HepG2 (cell line): ENCODE results near the gene MS4A7. TPM values are rescaled to one million over a fixed set of nuclear protein-coding genes. Genes with fewer than 3 reads are reported as not detected.

Experiments used
- ATAC-seq: fragments of 200-7000 bp; cut with Tn5 transposase; 3 replicates; pipeline ENCODE4 v1.9.1; 2020; ENCODE audit warnings: mild to moderate bottlenecking, moderate library complexity
- BruUV-seq: library from RNA; stranded (reverse); fragments of 400-500 nt; replicated peaks from 2 replicates; lab custom pipeline; 2021; lab: Mats Ljungman, UMichigan
- CTCF ChIA-PET: fragments of 300-600 bp; formaldehyde crosslinking; extraction: SDS; loops from one replicate; lab custom pipeline; 2021; ENCODE audit warnings: low total read pairs, inconsistent platforms, low intra/inter-chr PET ratio; lab: Yijun Ruan, JAX
- POLR2A ChIA-PET: fragments of 350-600 bp; sonication (Branson Sonifier 250); formaldehyde crosslinking; loops from one replicate; lab custom pipeline; 2020; ENCODE audit warnings: antibody characterized with exemption, inconsistent platforms; lab: Yijun Ruan, JAX
- DNase-seq: peaks from one replicate; pipeline ENCODE4 v3.0.0-alpha.2; 2015; ENCODE audit warnings: low spot score
- FAIRE-seq: peaks from 3 replicates; lab custom pipeline; 2011; peaks lifted over from hg19 to GRCh38; lab: Jason Lieb, UNC
- H2AFZ ChIP-seq: one replicate; pipeline ENCODE4 v1.6.1; 2011; ENCODE audit warnings: low read length, inconsistent platforms
- H3K27ac ChIP-seq: fragments of 300-600 bp; 3 replicates; pipeline ENCODE4 v1.8.0; 2011; ENCODE audit warnings: mixed run types, mild to moderate bottlenecking, mixed read lengths, low read length, inconsistent platforms; ENCODE audit not compliant: insufficient read depth; ENCODE audit errors: extremely low read length
- H3K27me3 ChIP-seq, 2 experiments: fragments of 200-600 bp in 1 of 2; 2 replicates in 1 of 2; 3 replicates in 1 of 2; pipeline versions ENCODE4 v1.6.0 to v1.8.0; 2011; ENCODE audit warnings: low read length in 2 of 2, mild to moderate bottlenecking in 2 of 2, moderate library complexity in 2 of 2, inconsistent platforms in 1 of 2; ENCODE audit not compliant: insufficient read depth in 2 of 2, control insufficient read depth in 1 of 2
- H3K36me3 ChIP-seq, 2 experiments: fragments of 200-600 bp in 1 of 2; replicated peaks in 1 of 2; 2 replicates in 1 of 2; 3 replicates in 1 of 2; pipeline versions ENCODE4 v1.5.1 to v1.8.0; 2011; ENCODE audit warnings: low read length in 2 of 2, inconsistent platforms in 1 of 2; ENCODE audit not compliant: insufficient read depth in 2 of 2, control insufficient read depth in 1 of 2
- H3K4me1 ChIP-seq: 2 replicates; pipeline ENCODE4 v1.5.1; 2012; ENCODE audit warnings: low read length, inconsistent platforms; ENCODE audit not compliant: insufficient read depth
- H3K4me2 ChIP-seq: 2 replicates; pipeline ENCODE4 v1.6.0; 2011; ENCODE audit warnings: low read depth, low read length, inconsistent platforms
- H3K4me3 ChIP-seq, 3 experiments: fragments of 200-600 bp in 1 of 3; sonication (generic), shearing (Covaris generic) in 1 of 3; replicated peaks in 1 of 3; 2 replicates each; pipeline ENCODE4 v1.5.1; 2011 to 2016; ENCODE audit warnings: low read length in 3 of 3, inconsistent platforms in 2 of 3, low read depth in 2 of 3, mild to moderate bottlenecking in 2 of 3, control low read depth in 1 of 3, mixed read lengths in 1 of 3; ENCODE audit not compliant: insufficient read depth in 1 of 3
- H3K79me2 ChIP-seq: one replicate; pipeline ENCODE4 v1.6.1; 2011; ENCODE audit warnings: low read length, inconsistent platforms; ENCODE audit not compliant: insufficient read depth
- H3K9ac ChIP-seq: 2 replicates; pipeline ENCODE4 v1.6.0; 2011; ENCODE audit warnings: mild to moderate bottlenecking, low read depth, low read length, inconsistent platforms; ENCODE audit not compliant: insufficient read depth
- H3K9me3 ChIP-seq: 2 replicates; pipeline ENCODE4 v1.5.1; 2012; ENCODE audit warnings: mild to moderate bottlenecking, low read length
- H4K20me1 ChIP-seq: 2 replicates; pipeline ENCODE4 v1.6.0; 2011; ENCODE audit warnings: inconsistent platforms, mild to moderate bottlenecking, low read length, moderate library complexity; ENCODE audit not compliant: insufficient read depth
- CHCHD3 ChIP-seq: sonication (generic); formaldehyde crosslinking; IDR thresholded peaks from 2 replicates; pipeline ENCODE4 v1.8.0; 2022; ENCODE audit warnings: mild to moderate bottlenecking, missing genetic modification reagents, moderate library complexity
- DPF2 ChIP-seq: sonication (generic); formaldehyde crosslinking; IDR thresholded peaks from 2 replicates; pipeline ENCODE4 v1.4.0; 2020; ENCODE audit warnings: mild to moderate bottlenecking, low read depth, missing genetic modification reagents, borderline replicate concordance
- FOXM1 ChIP-seq: sonication (generic); formaldehyde crosslinking; IDR thresholded peaks from 2 replicates; pipeline ENCODE4 v1.5.0; 2020; ENCODE audit warnings: missing genetic modification reagents
- FOXO1 ChIP-seq: sonication (generic); formaldehyde crosslinking; IDR thresholded peaks from 2 replicates; pipeline ENCODE4 v1.4.0; 2020; ENCODE audit warnings: missing genetic modification reagents
- IKZF4 ChIP-seq: sonication (generic); formaldehyde crosslinking; IDR thresholded peaks from 2 replicates; pipeline ENCODE4 v1.5.1; 2020; ENCODE audit warnings: borderline replicate concordance, mild to moderate bottlenecking, low read depth, missing genetic modification reagents; ENCODE audit errors: not compliant biosample characterization
- MBNL3 ChIP-seq: fragments of 250-450 bp; sonication (Bioruptor Pico); conservative IDR thresholded peaks from 2 replicates; pipeline ENCODE4 v1.8.0; 2022; ENCODE audit warnings: mild to moderate bottlenecking, inconsistent platforms
- SKI ChIP-seq: fragments of 450-650 bp; IDR thresholded peaks from one replicate; pipeline ENCODE4 v1.6.1; 2018; ENCODE audit warnings: mild to moderate bottlenecking; ENCODE audit not compliant: partially characterized antibody
- SRSF4 ChIP-seq: fragments of 200-400 bp; formaldehyde crosslinking; IDR thresholded peaks from one replicate; pipeline ENCODE4 v1.6.1; 2018; ENCODE audit warnings: mild to moderate bottlenecking, low read depth, low read length, moderate library complexity; ENCODE audit not compliant: poor library complexity, severe bottlenecking
- ZC3H13 ChIP-seq: sonication (generic); formaldehyde crosslinking; IDR thresholded peaks from 2 replicates; pipeline ENCODE4 v1.8.1; 2023; ENCODE audit warnings: mild to moderate bottlenecking, missing genetic modification reagents, moderate library complexity
- ZNF160 ChIP-seq: sonication (generic); formaldehyde crosslinking; IDR thresholded peaks from 2 replicates; pipeline ENCODE4 v1.8.0; 2022; ENCODE audit warnings: mild to moderate bottlenecking, inconsistent platforms, missing genetic modification reagents
- ZNF326 ChIP-seq: sonication (generic); formaldehyde crosslinking; IDR thresholded peaks from 2 replicates; pipeline ENCODE4 v1.4.0; 2020; ENCODE audit warnings: missing genetic modification reagents, borderline replicate concordance
- ZNF484 ChIP-seq: sonication (generic); formaldehyde crosslinking; IDR thresholded peaks from 2 replicates; pipeline ENCODE4 v1.5.1; 2020; ENCODE audit warnings: mild to moderate bottlenecking, low read depth, missing genetic modification reagents, borderline replicate concordance
- ZNF605 ChIP-seq: sonication (generic); formaldehyde crosslinking; IDR thresholded peaks from 2 replicates; pipeline ENCODE4 v1.8.0; 2022; ENCODE audit warnings: mild to moderate bottlenecking, missing genetic modification reagents
- ZNF891 ChIP-seq: sonication (generic); formaldehyde crosslinking; IDR thresholded peaks from 2 replicates; pipeline ENCODE4 v1.5.0; 2020; ENCODE audit warnings: mild to moderate bottlenecking, missing genetic modification reagents
- WGBS: methylation state at CpG from one replicate; pipeline ENCODE4 v1.1.6; 2017; ENCODE audit warnings: low lambda C conversion rate; 5-methylcytosine and 5-hydroxymethylcytosine counted together
- in situ Hi-C: cut with HindIII; loops from 2 replicates; pipeline ENCODE4 v1.10.0; 2017; ENCODE audit warnings: low pct_unique_long_range_greater_than_20kb; ENCODE audit not compliant: extremely low pct_ligation_motif_present
- intact Hi-C: fragments of 100-400 bp; cut with micrococcal nuclease; formaldehyde crosslinking; loops from one replicate; pipeline ENCODE4 v1.10.0; 2022; ENCODE audit not compliant: unreplicated experiment
- polyA plus RNA-seq, 8 experiments: library from polyadenylated mRNA; depleted of rRNA in 3 of 8; stranded (reverse) in 7 of 8; unstranded in 1 of 8; fragments of >200 nt; fragmentation: Illumina TruSeq in 4 of 8; extraction: Trizol in 4 of 8; gene quantifications; 2 replicates each; pipeline versions ENCODE4 v1.2.1 to v1.2.3, GENCODE V29; 2011 to 2016; ENCODE audit warnings: low read depth in 4 of 8, missing spikeins in 1 of 8, mixed read lengths in 1 of 8; ENCODE audit not compliant: insufficient read depth in 1 of 8
- total RNA-seq, 5 experiments: library from RNA; depleted of rRNA; stranded (reverse); fragments of >200 nt; fragmentation: Illumina TruSeq; extraction: Trizol; gene quantifications; 2 replicates each; pipeline ENCODE4 v1.2.3, GENCODE V29; 2016; ENCODE audit warnings: low read depth in 1 of 5
- TF ChIP-seq, protein P1 (sequence below): sonication (generic); formaldehyde crosslinking; IDR thresholded peaks from 2 replicates; pipeline ENCODE4 v1.4.0; 2020; ENCODE audit warnings: mild to moderate bottlenecking, low read depth, missing genetic modification reagents

Gene MS4A7
- total and polyA plus RNA-seq, 2 of the 13 experiments (the other 11 are each of a cell fraction or from before 2014, with no cell fraction given) = not detected

GRCh38 chr11:60375316-60375715, 3.0 kb upstream of the MS4A7 start:
- ChIA-PET CTCF (no interaction called here), POLR2A (no interaction called here)
- Histone ChIP-seq H3K27ac (no peak overlapping the region), H3K9ac (no peak overlapping the region), H3K4me2 (no peak overlapping the region), H4K20me1 (no peaks in the 10 kb centered on the region), H3K79me2 (no peaks in the 10 kb centered on the region), H2AFZ (no peak overlapping the region), H3K4me3 (no peak overlapping the region), H3K27me3 (peaks cover 0 to 10% of the 10 kb centered on the region in 2 experiments; a peak in 2 of 5 replicates)
- ATAC-seq = no peak
- in situ Hi-C loops = no loop called here
- no TSS peak for BruUV-seq
- intact Hi-C loops = no loop called here
- no peak for DNase-seq
- 45% methylated on average over 3 of the region's 3 CpGs for WGBS
- no peak for TF ChIP-seq IKZF4 (CRISPR knock-in tag)
- no peak for TF ChIP-seq DPF2 (CRISPR knock-in tag)
- no peak for TF ChIP-seq ZNF484 (CRISPR knock-in tag)
- no peak for TF ChIP-seq SRSF4
- no peak for TF ChIP-seq ZNF605 (CRISPR knock-in tag)
- TF ChIP-seq ZNF891 (CRISPR knock-in tag) = no peak
- TF ChIP-seq MBNL3 (CRISPR knock-in tag) = no peak
- TF ChIP-seq, protein P1, sequence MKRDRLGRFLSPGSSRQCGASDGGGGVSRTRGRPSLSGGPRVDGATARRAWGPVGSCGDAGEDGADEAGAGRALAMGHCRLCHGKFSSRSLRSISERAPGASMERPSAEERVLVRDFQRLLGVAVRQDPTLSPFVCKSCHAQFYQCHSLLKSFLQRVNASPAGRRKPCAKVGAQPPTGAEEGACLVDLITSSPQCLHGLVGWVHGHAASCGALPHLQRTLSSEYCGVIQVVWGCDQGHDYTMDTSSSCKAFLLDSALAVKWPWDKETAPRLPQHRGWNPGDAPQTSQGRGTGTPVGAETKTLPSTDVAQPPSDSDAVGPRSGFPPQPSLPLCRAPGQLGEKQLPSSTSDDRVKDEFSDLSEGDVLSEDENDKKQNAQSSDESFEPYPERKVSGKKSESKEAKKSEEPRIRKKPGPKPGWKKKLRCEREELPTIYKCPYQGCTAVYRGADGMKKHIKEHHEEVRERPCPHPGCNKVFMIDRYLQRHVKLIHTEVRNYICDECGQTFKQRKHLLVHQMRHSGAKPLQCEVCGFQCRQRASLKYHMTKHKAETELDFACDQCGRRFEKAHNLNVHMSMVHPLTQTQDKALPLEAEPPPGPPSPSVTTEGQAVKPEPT (CRISPR knock-in tag) = no peak
- no peak for TF ChIP-seq FOXM1 (CRISPR knock-in tag)
- TF ChIP-seq CHCHD3 (CRISPR knock-in tag) = no peak
- TF ChIP-seq ZNF160 (CRISPR knock-in tag) = no peak
- TF ChIP-seq FOXO1 = no peak
- TF ChIP-seq SKI = no peak
- no peak for TF ChIP-seq ZNF326
- TF ChIP-seq ZC3H13 (CRISPR knock-in tag) = no peak
- TF ChIP-seq, all 625 proteins: peak for 0
- FAIRE-seq = no peak
- Histone ChIP-seq H3K36me3 (no peaks in the 10 kb centered on the region), H3K9me3 (no peaks in the 10 kb centered on the region), H3K4me1 (peaks cover 11% of the 10 kb centered on the region)
